GM21786 (cell line): ENCODE results near the gene ARHGEF40.

Experiments
- ATAC-seq: cut with Tn5 transposase; IDR thresholded peaks from one replicate; pipeline ENCODE4 v1.9.1; 2021; ENCODE audit not compliant: unreplicated experiment

ARHGEF40 gene

GRCh38 chr14:21096438-21096837, 26.3 kb downstream of the ARHGEF40 start:
- no peak for ATAC-seq

GRCh38 chr14:21096978-21097635, 27.0 kb downstream of the ARHGEF40 start:
- ATAC-seq, result no peak

- no peak for ATAC-seq
Measured at GRCh38 chr14:21097636-21098075, 27.6 kb downstream of the ARHGEF40 start.

GRCh38 chr14:21098076-21098891, 28.2 kb downstream of the ARHGEF40 start, which contains the start of gene ZNF219:
Gene ZNF219, minus strand, starts transcription at chr14:21098655. Its CDS starts 5,064 bp downstream, at chr14:21093591.
- no peak for ATAC-seq

- no peak for ATAC-seq
Measured at GRCh38 chr14:21098892-21099595, 28.9 kb downstream of the ARHGEF40 start.

GRCh38 chr14:21099596-21099985, 29.5 kb downstream of the ARHGEF40 start:
- ATAC-seq, result no peak

- no peak for ATAC-seq
Measured at GRCh38 chr14:21100931-21101330, 30.8 kb downstream of the ARHGEF40 start, which contains the start of gene TMEM253. Gene TMEM253, plus strand, starts transcription at chr14:21101066. Its CDS starts 278 bp downstream, at chr14:21101344.

GRCh38 chr14:21101802-21102413, 31.8 kb downstream of the ARHGEF40 start:
- no peak for ATAC-seq

- ATAC-seq, result no peak
Measured at GRCh38 chr14:21102521-21103410, 32.7 kb downstream of the ARHGEF40 start.

GRCh38 chr14:21103411-21103709, 33.3 kb downstream of the ARHGEF40 start:
- no peak for ATAC-seq

GRCh38 chr14:21103710-21104447, 33.8 kb downstream of the ARHGEF40 start:
- peak; percentile 92 for ATAC-seq

GRCh38 chr14:21104448-21105060, 34.5 kb downstream of the ARHGEF40 start:
- ATAC-seq, result peak; percentile 34

GRCh38 chr14:21105095-21105494, 35.0 kb downstream of the ARHGEF40 start:
- ATAC-seq, result no peak

GRCh38 chr14:21106176-21106497, 36.0 kb downstream of the ARHGEF40 start:
- no peak for ATAC-seq

GRCh38 chr14:21106498-21107282, 36.6 kb downstream of the ARHGEF40 start:
- ATAC-seq, result no peak

GRCh38 chr14:21107283-21107800, 37.2 kb downstream of the ARHGEF40 start:
- ATAC-seq, result no peak

- ATAC-seq, result no peak
Measured at GRCh38 chr14:21108791-21109190, 38.7 kb downstream of the ARHGEF40 start.
